Measurements from ENCODE around the gene CSTPP1. TPM values are rescaled to one million over a fixed set of nuclear protein-coding genes. Genes with fewer than 3 reads are reported as not detected.

CSTPP1 gene
- total and polyA plus RNA-seq, 2 donors (not counting 1 experiment from before 2014, with no cell fraction given) = 11.5 to 29.0 TPM

GRCh38 chr11:46918083-46918787 lies 18.3 kb upstream of the CSTPP1 start, which contains the start of gene LRP4:
LRP4 (minus strand) TSS chr11:46918550; CDS start chr11:46918379, 171 bp downstream.
- peak; percentile 82 for ATAC-seq (ENCODE audit: low read depth)
- no peaks in the 10 kb centered on the region for H4K20me1 ChIP-seq (ENCODE audit: control insufficient read depth, insufficient read depth, low read length, poor library complexity, severe bottlenecking)
- peaks cover 43% of the 10 kb centered on the region for H3K27me3 Mint-ChIP-seq
- ChIA-PET CTCF (no interaction called here), POLR2A (no interaction called here)
- no peak within 1 kb of the TSS for H3K27ac ChIP-seq (ENCODE audit: low read length in 2 of 2)
- H3K9ac ChIP-seq (ENCODE audit: low read length) = peak within 1 kb of the TSS; percentile 58
- H3K4me2 ChIP-seq (replicated peaks; ENCODE audit: low read depth, low read length, poor library complexity, severe bottlenecking) = peak within 1 kb of the TSS; percentile 95
- no peaks in the 10 kb centered on the region for H3K36me3 ChIP-seq (replicated peaks in 1 of 2; ENCODE audit: control extremely low read depth in 1 of 2, control insufficient read depth in 1 of 2, extremely low read depth in 1 of 2, insufficient read depth in 2 of 2, low read length in 1 of 2)
- peaks cover 28 to 31% of the 10 kb centered on the region in 2 donors for H3K4me1 ChIP-seq (ENCODE audit: control insufficient read depth in 2 of 2, insufficient read depth in 2 of 2, low read length in 2 of 2)
- H3K4me3 ChIP-seq (ENCODE audit: control extremely low read depth in 1 of 5, extremely low read depth in 1 of 5, insufficient read depth in 1 of 5, low read depth in 2 of 5, low read length in 4 of 5) = peak within 1 kb of the TSS in 4 of 5 experiments; percentile 14 to 54 (median 50)
- intact Hi-C loops (cut with micrococcal nuclease) = loop anchor here (5.0 kb wide), 1 partner anchor 71 kb away; the partner anchor contains the start of gene CKAP5
- DNase-seq = peak; percentile 65
- peak within 1 kb of the TSS; percentile 69 for H2AFZ ChIP-seq (ENCODE audit: insufficient read depth, low read depth, low read length, poor library complexity, severe bottlenecking)
- WGBS (ENCODE audit: insufficient coverage) = under 1% methylated on average over 81 of the region's 97 CpGs
- no peaks in the 10 kb centered on the region for H3K9me3 Mint-ChIP-seq (ENCODE audit: insufficient read depth)
- H3K79me2 ChIP-seq (ENCODE audit: control insufficient read depth, insufficient read depth, low read length) = no peaks in the 10 kb centered on the region
- H3K4me3 Mint-ChIP-seq = peak within 1 kb of the TSS; percentile 86
- TF ChIP-seq EZH2 (IDR thresholded peaks at IDR 0.05; ENCODE audit: borderline replicate concordance, insufficient read depth, low read depth, low read length, poor library complexity, severe bottlenecking) (no peak), CTCF (IDR thresholded peaks at IDR 0.05) (no peak)
- peaks cover 0 to 8% (median 0%) of the 10 kb centered on the region in 3 donors for H3K9me3 ChIP-seq (ENCODE audit: control extremely low read depth in 1 of 3, control insufficient read depth in 2 of 3, insufficient read depth in 1 of 3, low read length in 2 of 3)
- peaks cover 0 to 53% (median 34%) of the 10 kb centered on the region in 4 experiments for H3K27me3 ChIP-seq (replicated peaks in 1 of 4; ENCODE audit: control extremely low read depth in 1 of 4, control insufficient read depth in 3 of 4, insufficient read depth in 4 of 4, low read length in 3 of 4)
- H3K4me1 Mint-ChIP-seq = peaks cover 30% of the 10 kb centered on the region
- H3K27ac Mint-ChIP-seq = peak within 1 kb of the TSS; percentile 22
